Bronchial epithelial cell (primary cell): ENCODE measurements around the gene VSTM5. TPM values are rescaled to one million over a fixed set of nuclear protein-coding genes. Genes with fewer than 3 reads are reported as not detected.

Experiments used
- DNase-seq: peaks from one replicate; pipeline ENCODE4 v3.0.0-alpha.2; 2010; ENCODE audit warnings: low read depth
- FAIRE-seq: peaks from 2 replicates; lab custom pipeline; 2011; peaks lifted over from hg19 to GRCh38; lab: Jason Lieb, UNC
- H3K27me3 ChIP-seq: 2 replicates; pipeline ENCODE4 v1.5.1; 2011; ENCODE audit warnings: low read length; ENCODE audit not compliant: control insufficient read depth, insufficient read depth
- H3K36me3 ChIP-seq: 2 replicates; pipeline ENCODE4 v1.5.1; 2011; ENCODE audit warnings: low read length; ENCODE audit not compliant: control insufficient read depth, insufficient read depth
- H3K4me3 ChIP-seq: 2 replicates; pipeline ENCODE4 v1.5.1; 2011; ENCODE audit warnings: mild to moderate bottlenecking, low read depth, low read length, control low read depth
- total RNA-seq: library from RNA; depleted of rRNA; stranded (reverse); fragments of >200 nt; gene quantifications from 2 replicates; pipeline ENCODE4 v1.2.1, GENCODE V29; 2014
- TF ChIP-seq, protein P1 (sequence below): IDR thresholded peaks from 2 replicates; pipeline ENCODE4 v1.5.1; 2011; ENCODE audit warnings: mild to moderate bottlenecking, moderate library complexity, low read length, control low read depth, inconsistent platforms; ENCODE audit not compliant: insufficient read depth, severe bottlenecking

The VSTM5 gene
- total RNA-seq, 1 donor from 2014 or later: 0.79 TPM

DNA sequence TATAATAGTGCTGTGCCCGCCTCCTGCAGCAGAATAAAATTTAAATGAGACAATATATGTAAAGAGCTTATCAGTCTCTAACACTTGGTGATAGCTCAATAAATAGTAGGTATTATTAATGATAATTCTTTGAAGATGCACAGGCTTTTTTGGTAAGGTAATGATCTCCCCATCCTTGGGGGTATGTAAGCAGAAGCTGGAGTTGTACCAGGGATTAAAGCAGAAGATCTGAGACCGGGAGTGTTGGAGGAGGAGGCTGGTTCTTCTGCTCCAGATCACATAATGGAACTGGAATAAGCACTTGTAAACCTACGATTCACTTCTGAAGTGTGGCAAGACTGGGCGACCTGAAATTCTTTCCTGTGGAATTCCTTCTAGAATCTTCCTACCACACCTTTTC lies 8.4 kb downstream of the VSTM5 start:
- TF ChIP-seq, protein P1, sequence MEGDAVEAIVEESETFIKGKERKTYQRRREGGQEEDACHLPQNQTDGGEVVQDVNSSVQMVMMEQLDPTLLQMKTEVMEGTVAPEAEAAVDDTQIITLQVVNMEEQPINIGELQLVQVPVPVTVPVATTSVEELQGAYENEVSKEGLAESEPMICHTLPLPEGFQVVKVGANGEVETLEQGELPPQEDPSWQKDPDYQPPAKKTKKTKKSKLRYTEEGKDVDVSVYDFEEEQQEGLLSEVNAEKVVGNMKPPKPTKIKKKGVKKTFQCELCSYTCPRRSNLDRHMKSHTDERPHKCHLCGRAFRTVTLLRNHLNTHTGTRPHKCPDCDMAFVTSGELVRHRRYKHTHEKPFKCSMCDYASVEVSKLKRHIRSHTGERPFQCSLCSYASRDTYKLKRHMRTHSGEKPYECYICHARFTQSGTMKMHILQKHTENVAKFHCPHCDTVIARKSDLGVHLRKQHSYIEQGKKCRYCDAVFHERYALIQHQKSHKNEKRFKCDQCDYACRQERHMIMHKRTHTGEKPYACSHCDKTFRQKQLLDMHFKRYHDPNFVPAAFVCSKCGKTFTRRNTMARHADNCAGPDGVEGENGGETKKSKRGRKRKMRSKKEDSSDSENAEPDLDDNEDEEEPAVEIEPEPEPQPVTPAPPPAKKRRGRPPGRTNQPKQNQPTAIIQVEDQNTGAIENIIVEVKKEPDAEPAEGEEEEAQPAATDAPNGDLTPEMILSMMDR: no peak
- H3K27me3 ChIP-seq: no peaks in the 10 kb centered on the region
- no peak for DNase-seq
- no peak overlapping the region for H3K4me3 ChIP-seq
- H3K36me3 ChIP-seq: no peaks in the 10 kb centered on the region
- no peak for FAIRE-seq

DNA sequence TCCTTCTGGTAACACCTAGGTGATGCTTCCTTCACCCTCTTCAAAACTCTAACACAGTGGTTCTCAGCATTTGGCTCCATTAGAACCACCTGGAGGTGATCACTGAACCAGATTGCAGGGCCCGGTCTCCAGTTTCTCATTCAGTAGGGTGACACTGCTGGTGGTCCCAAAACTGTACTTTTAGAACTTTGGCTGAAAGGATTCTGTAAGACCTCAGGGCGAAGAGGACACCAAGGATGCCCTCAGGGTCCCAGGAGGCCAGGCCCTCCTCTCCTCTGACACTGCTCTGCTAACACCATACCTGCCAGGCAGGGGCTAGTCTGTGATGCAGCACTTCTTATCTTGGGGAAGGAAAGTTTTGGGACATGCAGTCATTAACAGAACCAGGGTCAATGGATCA lies 9.0 kb downstream of the VSTM5 start:
- Histone ChIP-seq H3K36me3 (no peaks in the 10 kb centered on the region), H3K4me3 (no peak overlapping the region), H3K27me3 (no peaks in the 10 kb centered on the region)
- FAIRE-seq: no peak
- TF ChIP-seq, protein P1: no peak
- no peak for DNase-seq

DNA sequence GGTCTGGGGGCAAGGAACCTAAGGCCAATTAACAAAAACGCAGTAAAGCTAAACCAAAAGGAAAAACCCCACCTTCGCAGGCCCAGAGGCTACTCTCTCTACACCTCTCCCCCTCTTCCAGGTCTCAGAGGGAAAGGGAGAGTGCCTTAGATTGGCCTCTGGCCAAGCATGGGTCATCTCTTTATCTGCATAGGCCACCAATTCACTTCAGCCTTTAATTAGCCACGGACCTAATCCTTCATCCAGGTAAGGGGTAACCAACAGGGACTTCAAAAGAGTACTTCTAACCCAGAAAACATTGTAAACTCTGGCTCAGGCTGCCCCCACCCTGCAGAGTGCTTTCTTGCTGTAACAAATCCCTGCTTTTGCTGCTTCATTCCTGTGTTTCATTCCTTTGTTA lies 9.4 kb downstream of the VSTM5 start:
- Histone ChIP-seq H3K4me3 (no peak overlapping the region), H3K27me3 (no peaks in the 10 kb centered on the region), H3K36me3 (no peaks in the 10 kb centered on the region)
- TF ChIP-seq, protein P1: no peak
- FAIRE-seq (no peak), DNase-seq (no peak)

DNA sequence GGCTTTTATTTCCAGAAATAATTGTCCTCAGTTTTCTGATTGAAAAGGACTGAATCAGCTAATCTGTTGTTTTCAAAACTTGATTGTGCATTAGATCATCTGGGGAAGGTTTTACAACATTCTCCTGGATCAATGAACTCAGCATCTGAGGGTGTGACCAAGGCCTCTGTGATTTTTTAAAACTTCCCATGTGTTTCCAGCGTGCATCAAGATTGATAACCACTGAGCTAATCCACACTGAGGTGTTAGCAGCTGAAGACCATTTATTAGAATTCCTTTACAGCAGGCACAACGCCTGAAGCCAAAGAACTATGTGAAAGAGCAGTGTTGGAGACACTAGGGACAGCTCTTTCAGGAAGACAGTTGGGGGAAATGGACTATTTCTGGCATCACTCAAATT lies 10.2 kb downstream of the VSTM5 start:
- Histone ChIP-seq H3K4me3 (no peak overlapping the region), H3K27me3 (no peaks in the 10 kb centered on the region), H3K36me3 (no peaks in the 10 kb centered on the region)
- DNase-seq (no peak), FAIRE-seq (no peak)
- TF ChIP-seq, protein P1: no peak

- H3K27me3 ChIP-seq: no peaks in the 10 kb centered on the region
- FAIRE-seq: no peak
- TF ChIP-seq, protein P1: no peak
Observed at GRCh38 chr11:93838967-93839366, 11.5 kb downstream of the VSTM5 start.

GRCh38 chr11:93832780-93833179 lies 17.6 kb downstream of the VSTM5 start:
- no peaks in the 10 kb centered on the region for H3K36me3 ChIP-seq
- DNase-seq (no peak), FAIRE-seq (no peak)
- no peak overlapping the region for H3K4me3 ChIP-seq
- TF ChIP-seq, protein P1: no peak
- no peaks in the 10 kb centered on the region for H3K27me3 ChIP-seq

More at GRCh38 chr11:93838967-93839366, 11.5 kb downstream of the VSTM5 start:
- no peak overlapping the region for H3K4me3 ChIP-seq
- DNase-seq: no peak
- H3K36me3 ChIP-seq: no peaks in the 10 kb centered on the region
